Cerebellar cortex (tissue), 1 donor: ENCODE results near the gene ANXA6.
"Not testable (repeated sequence)": the region's sequence is repeated elsewhere in the genome, so short reads cannot be mapped to it uniquely, and the experiment has no call there.

Experiments
- DNase-seq: peaks from one replicate; pipeline ENCODE4 v3.0.0-alpha.2; 2015; ENCODE audit warnings: low spot score

ANXA6 gene

DNA sequence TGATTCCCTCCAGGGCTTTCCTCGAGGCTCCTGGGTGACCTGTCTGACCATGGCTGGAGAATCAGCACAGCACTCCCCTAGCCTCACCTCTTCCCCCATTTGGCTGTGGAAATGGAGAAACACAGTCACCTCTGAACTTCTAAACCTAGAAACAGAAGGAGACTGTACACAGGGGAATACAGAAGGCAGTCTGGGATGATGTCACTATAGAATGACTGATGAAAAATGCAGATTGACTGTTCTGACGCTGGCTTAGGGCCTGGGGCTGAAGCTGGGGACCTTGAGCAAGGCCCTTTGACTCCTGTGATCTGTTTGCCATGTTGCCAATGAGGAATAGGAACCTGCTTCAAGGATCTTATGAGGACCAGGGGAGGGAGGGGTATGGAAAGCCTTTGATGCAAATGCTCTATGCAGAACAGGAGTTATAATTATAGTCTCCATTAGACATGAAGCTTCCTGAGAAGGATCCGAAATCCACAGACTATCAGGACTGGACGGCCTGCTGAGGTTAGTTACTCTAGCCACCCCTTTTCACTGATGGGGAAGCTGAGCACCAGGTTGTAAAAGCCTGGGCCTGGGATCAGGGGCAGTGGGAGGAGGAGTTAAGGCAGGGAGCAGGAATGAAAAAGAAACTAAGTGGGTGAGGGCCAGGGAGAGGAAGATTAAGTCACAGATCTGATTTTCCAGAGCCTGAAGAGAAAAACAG is 24.4 kb upstream of the ANXA6 start:
- no peak for DNase-seq

DNA sequence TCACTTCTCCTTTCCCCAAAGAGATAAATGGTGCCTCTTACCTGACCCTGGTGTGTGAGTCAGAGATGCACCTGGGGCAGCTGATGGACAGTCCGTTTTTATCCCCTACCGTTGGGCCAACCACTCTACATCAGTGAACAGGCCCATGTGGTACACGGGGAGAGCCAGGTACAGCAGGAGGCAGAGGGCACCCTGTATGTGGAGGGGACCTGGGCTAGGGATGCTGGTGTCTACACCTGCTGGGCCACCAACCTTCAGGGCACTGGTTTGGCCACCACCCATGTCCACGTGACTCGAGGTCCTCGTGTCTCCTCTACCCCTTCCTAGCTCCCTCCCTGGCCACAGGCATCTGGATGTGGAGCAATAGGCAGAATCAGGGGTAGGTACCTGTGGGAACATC is 22.7 kb upstream of the ANXA6 start:
- no peak for DNase-seq

- no peak for DNase-seq
Observed at GRCh38 chr5:151179489-151179840, 21.9 kb upstream of the ANXA6 start.

DNA sequence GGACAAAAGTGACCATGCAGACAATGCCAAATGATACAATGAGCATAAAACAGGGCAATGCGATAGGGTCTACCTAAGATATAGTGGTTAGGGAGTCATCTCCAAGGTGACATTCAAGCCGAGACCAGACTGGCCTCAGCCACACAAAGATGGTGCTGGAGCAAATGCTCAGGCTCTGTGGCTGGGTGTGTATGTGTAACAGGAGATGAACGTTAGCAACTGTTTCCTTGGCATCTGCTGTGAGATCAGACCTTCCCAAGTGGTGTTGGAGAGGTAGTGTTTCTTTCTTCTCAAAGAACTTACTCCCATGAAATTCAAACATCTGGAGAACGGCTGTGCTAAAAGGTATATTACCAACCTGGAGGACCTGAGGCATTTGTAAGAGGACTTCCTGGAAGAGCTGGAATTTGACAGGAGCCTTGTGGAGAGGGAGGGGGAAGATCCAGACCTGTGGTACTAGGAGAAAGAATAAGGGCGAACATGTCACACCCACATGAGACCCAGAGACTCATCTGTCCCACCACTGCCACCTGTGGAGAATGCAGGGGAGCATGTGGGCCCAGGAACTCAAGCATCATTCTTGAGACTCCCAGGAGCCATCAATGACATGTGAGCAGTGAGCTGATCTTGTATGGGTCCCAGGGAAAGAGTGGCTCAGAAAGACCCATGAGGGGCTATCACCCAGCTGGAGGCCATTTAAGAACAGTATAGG is 21.4 kb upstream of the ANXA6 start:
- DNase-seq = no peak

GRCh38 chr5:151178372-151178771 is 20.8 kb upstream of the ANXA6 start:
- no peak for DNase-seq

DNA sequence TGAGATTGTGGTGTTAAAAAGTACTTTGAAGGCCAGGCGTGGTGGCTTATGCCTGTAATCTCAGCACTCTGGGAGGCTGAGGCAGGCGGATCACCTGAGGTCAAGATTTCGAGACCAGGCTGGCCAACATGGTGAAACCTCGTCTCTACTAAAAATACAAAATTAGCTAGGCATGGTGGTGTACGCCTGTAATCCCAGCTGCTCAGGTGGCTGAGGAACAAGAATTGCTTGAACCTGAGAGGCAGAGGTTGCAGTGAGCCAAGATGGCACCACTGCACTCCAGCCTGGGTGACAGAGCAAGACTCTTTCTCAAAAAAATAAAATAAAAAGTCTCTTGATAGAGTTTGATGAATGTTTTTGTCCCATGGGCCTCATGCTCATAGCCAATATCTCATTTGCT is 18.7 kb upstream of the ANXA6 start:
- not testable (repeated sequence) for DNase-seq

DNA sequence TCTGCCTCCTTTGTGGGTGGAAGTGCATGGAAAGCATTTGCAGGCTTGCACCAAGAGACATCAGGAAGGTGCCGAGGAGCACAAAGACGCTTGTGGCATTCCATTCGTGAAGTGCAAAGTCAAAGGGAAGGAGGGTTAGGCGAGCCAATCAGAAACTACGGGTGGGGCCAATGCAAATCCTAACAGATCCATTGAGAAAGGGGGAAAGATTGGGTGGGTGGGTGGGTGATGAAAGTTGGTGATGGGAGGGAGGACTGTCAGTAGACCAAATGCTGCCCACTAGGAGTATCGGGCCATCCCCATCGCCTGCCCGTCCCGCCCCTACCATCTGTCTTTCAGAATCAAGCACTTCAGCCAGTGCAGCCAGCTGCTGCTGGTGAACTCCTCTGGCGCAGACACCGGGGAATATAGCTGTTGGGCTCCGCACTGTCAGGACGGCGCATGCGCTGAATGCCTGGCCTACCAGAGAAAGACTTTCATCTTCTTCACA is 17.1 kb upstream of the ANXA6 start:
- no peak for DNase-seq

GRCh38 chr5:151173711-151174611 is 16.4 kb upstream of the ANXA6 start:
- no peak for DNase-seq

DNA sequence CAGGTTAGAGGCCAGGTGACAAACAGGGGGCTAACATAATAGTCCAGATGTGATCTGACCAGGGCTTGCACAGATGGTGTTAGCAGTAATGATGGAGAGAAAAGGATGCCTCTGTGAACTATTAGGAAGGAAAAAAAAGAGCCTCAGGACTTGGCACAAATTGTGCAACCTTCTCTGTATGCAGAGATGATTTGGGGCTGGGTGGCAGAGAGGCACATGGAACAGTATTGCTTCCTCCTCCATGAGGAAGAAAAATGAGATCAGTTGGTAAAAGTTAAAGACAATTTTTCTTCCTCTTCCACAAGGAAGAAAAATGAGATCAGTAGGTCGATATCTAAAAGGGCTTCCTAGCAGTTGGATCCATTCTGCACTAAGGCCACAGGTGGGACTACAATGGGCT is 13.9 kb upstream of the ANXA6 start:
- no peak for DNase-seq

DNA sequence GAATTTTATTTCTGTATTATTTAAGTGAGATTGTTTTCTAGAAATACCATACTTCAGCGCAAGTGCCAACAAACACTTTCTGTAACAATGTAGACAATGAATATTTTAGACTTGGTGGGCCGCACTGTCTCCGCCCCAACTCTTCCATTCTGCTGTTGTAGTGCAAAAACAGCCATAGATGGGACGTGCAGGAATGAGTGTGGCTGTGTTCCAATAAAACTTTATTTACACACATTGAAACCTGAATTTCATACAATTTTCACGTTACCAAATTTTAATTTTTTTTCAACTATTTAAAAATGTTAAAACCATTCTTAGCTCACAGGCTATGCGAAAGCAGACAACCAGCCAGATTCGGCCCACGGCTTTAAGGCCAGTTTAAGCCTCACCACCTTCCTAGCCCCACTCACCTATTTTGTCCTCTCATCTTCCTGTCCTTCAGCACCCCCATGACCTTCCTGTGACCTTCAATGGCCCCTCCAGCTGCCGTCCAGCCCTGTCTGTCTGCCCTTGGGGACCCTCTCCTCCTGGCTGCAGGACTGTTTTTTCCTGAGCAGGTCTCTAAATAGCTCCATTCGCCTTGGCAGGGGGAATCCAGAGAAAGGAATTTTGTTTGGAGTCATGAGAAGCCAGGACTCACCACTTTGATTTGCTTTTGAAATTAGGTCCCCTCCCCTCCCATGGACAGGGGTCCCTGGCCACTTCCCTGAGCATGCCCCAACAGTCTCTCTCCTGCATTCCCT is 11.2 kb upstream of the ANXA6 start:
- no peak for DNase-seq

DNA sequence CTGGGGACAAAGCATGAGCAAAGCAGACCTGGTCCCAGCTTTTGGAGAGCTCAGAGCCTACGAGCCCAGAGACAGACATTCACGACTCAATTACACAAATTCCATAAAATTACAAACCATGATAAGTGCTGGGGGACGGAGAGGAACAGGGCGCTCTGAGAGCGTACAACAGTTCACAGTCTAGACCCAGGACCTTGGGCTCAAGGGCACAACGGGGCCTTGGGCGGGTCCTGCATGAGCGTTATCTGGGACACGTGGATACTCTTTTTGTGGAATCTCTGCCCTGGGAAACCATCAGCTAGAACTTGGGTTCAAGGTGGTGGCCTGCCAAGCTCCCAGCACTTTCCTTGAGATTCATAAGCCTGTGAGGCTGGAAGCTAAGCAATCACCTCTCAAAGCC is 9.4 kb upstream of the ANXA6 start:
- DNase-seq = no peak

GRCh38 chr5:151164687-151165392 is 7.3 kb upstream of the ANXA6 start:
- DNase-seq = peak; percentile 90

GRCh38 chr5:151162776-151163175 is 5.2 kb upstream of the ANXA6 start:
- DNase-seq = no peak

DNA sequence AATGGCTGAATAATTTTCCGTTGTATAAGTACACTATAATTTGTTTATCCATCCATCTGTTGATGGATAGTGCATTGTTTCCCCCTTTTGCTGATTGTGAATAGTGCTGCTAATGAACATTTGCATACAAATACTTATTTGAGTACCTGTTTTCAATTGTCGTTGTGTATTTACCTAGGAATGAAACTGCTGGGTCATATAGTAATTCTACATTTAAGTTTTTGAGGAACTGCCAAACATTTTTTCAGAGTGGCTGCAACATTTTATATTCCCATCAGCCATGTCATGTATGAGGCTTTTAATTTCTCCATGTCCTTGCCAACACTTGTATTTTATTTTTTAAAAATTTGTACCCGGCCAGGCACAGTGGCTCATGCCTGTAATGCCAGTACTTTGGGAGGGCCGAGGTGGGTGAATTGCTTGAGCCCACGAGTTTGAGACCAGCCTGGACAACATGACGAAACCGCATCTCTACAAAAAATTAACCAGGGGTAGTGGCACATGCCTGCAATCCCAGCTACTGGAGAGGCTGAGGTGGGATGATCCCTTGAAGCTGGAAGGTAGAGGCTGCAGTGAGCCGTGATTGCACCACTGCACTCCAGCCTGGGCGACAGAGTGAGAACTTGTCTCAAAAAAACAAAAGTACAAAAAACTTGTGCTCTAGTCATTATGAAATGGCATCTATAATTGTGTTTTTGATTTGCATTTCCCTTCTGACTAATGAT is 2.2 kb upstream of the ANXA6 start:
- DNase-seq = no peak

- DNase-seq = peak; percentile 32
Observed at GRCh38 chr5:151158287-151158661, 695 bp upstream of the ANXA6 start.

DNA sequence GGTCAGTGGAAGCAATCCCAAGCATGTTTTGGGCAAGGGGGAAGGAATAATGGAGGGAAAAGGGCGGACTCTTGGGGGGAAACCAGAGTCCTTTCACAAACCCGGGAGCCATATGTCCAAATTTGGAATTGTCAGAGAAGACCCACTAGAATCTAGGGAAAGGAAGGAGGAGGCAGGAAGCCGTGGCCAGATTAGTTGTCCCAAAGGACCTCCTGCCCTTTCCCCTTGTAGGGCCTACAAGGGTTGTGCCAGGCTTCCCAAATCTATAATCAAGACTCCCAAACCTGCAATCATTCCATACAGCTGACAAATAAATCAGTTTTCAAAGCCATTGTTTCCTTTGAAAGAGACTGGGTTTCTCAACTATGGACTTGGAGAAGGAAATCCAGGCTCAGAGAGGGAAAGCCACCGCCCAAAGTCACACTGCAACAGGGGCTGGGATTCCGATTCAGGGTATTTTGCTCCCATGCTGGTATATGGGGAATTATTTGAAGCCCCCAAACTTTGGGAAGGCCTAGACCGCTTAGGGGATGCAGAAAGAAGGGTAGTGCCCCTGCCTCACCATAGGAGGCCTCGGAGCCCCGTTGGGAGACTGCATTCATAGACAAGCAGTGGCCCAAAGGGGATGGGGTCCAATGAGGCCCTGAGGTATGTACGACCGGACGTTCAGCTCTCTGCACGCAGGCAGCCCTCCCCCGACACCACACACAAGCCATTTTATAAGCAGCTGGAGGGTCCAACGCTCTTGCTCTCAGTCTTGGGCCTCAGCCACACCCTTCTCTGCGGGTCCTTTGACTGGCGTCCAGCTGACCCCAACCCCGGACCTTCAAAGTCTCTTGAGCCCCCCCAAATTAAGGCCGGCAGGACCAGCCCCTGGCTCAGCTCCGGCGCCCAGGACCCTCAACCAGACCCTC is 815 bp downstream of the ANXA6 start:
- peak; percentile 33 for DNase-seq

- DNase-seq = peak; percentile 38
Observed at GRCh38 chr5:151155775-151156506, 1.6 kb downstream of the ANXA6 start.

DNA sequence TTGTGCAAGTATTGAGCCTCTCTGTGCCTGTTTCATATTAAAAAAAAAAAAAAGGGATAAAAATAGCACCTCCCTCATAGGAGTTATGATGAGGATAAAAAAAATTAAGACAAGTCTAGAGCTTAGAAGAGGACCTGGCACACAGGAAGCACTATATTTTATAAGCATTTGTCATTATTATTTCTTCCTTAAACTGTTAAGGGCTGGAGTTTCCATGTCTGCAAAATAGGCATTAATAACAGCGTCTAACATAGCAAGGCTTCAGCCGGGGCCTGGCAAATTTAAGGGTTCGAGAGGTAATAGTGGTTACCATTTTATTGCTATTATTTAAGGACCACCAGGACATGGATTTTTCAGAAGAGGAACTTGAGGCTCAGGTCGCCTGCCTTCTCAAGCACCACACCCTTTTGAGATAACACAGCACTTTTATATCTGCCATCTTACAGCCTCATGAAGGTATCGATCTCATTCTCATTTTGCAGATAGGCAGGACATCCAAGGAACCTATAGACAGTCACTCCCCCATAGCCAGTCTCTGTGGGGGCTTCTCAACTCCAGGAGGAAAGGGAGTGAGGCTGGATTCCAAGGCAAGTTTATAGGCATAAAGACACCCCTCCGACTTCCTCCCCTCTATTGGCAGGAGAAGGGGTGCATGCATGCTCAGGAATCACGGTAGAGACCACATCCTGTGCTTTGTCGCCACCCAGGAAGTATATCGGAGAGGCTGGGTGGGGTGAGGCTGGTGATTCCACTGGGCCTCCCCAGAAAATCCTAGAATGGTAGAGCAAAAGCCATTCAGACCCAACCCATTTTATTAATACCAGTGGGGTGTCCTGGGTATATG is 2.4 kb downstream of the ANXA6 start:
- DNase-seq = peak; percentile 5
